ENCODE measurements around the gene CCDC138.

Gene CCDC138

GRCh38 chr2:108825736-108826135 is 39.2 kb downstream of the CCDC138 start:
- H3K27ac ChIP-seq (ENCODE audit: low read depth, low read length), result no peak overlapping the region
- no peaks in the 10 kb centered on the region for H3K9me3 ChIP-seq (ENCODE audit: control insufficient read depth, insufficient read depth, low read depth, low read length)
- H3K4me1 ChIP-seq (ENCODE audit: control insufficient read depth, insufficient read depth, low read length), result no peaks in the 10 kb centered on the region
- H3K4me3 ChIP-seq (ENCODE audit: low read depth, low read length), result no peak overlapping the region
- no peak overlapping the region for H3K9ac ChIP-seq (ENCODE audit: low read length)
- no peaks in the 10 kb centered on the region for H3K27me3 ChIP-seq (ENCODE audit: control insufficient read depth, insufficient read depth, low read length)
- peaks cover 12% of the 10 kb centered on the region for H3K36me3 ChIP-seq (ENCODE audit: control insufficient read depth, insufficient read depth, low read length)

- Histone ChIP-seq H3K9ac (ENCODE audit: low read length) (no peak overlapping the region), H3K9me3 (ENCODE audit: control insufficient read depth, insufficient read depth, low read depth, low read length) (no peaks in the 10 kb centered on the region), H3K4me1 (ENCODE audit: control insufficient read depth, insufficient read depth, low read length) (peaks cover 9% of the 10 kb centered on the region; the same call in 1 of the 2 replicates), H3K27ac (ENCODE audit: low read depth, low read length) (no peak overlapping the region), H3K36me3 (ENCODE audit: control insufficient read depth, insufficient read depth, low read length) (peaks cover 9% of the 10 kb centered on the region), H3K27me3 (ENCODE audit: control insufficient read depth, insufficient read depth, low read length) (no peaks in the 10 kb centered on the region), H3K4me3 (ENCODE audit: low read depth, low read length) (no peak overlapping the region)
Measured at GRCh38 chr2:108829578-108830310, 43.2 kb downstream of the CCDC138 start.

- Histone ChIP-seq H3K27ac (ENCODE audit: low read depth, low read length) (no peak overlapping the region), H3K9ac (ENCODE audit: low read length) (no peak overlapping the region), H3K9me3 (ENCODE audit: control insufficient read depth, insufficient read depth, low read depth, low read length) (peaks cover 11% of the 10 kb centered on the region; the same call in 1 of the 2 replicates), H3K4me3 (ENCODE audit: low read depth, low read length) (no peak overlapping the region), H3K4me1 (ENCODE audit: control insufficient read depth, insufficient read depth, low read length) (peaks cover 9% of the 10 kb centered on the region; the same call in 1 of the 2 replicates), H3K36me3 (ENCODE audit: control insufficient read depth, insufficient read depth, low read length) (peaks cover 21% of the 10 kb centered on the region), H3K27me3 (ENCODE audit: control insufficient read depth, insufficient read depth, low read length) (no peaks in the 10 kb centered on the region)
Measured at GRCh38 chr2:108833219-108833618, 46.6 kb downstream of the CCDC138 start.

GRCh38 chr2:108834620-108835019 is 48.0 kb downstream of the CCDC138 start:
- peaks cover 30% of the 10 kb centered on the region for H3K36me3 ChIP-seq (ENCODE audit: control insufficient read depth, insufficient read depth, low read length)
- peaks cover 9% of the 10 kb centered on the region; the same call in 1 of the 2 replicates for H3K4me1 ChIP-seq (ENCODE audit: control insufficient read depth, insufficient read depth, low read length)
- no peak overlapping the region for H3K27ac ChIP-seq (ENCODE audit: low read depth, low read length)
- peaks cover 11% of the 10 kb centered on the region; the same call in 1 of the 2 replicates for H3K9me3 ChIP-seq (ENCODE audit: control insufficient read depth, insufficient read depth, low read depth, low read length)
- H3K9ac ChIP-seq (ENCODE audit: low read length), result no peak overlapping the region
- no peaks in the 10 kb centered on the region for H3K27me3 ChIP-seq (ENCODE audit: control insufficient read depth, insufficient read depth, low read length)
- no peak overlapping the region for H3K4me3 ChIP-seq (ENCODE audit: low read depth, low read length)

GRCh38 chr2:108835040-108835439 is 48.5 kb downstream of the CCDC138 start:
- Histone ChIP-seq H3K9me3 (ENCODE audit: control insufficient read depth, insufficient read depth, low read depth, low read length) (peaks cover 11% of the 10 kb centered on the region; the same call in 1 of the 2 replicates), H3K4me3 (ENCODE audit: low read depth, low read length) (no peak overlapping the region), H3K36me3 (ENCODE audit: control insufficient read depth, insufficient read depth, low read length) (peaks cover 33% of the 10 kb centered on the region)

GRCh38 chr2:108837198-108837597 is 50.6 kb downstream of the CCDC138 start:
- peaks cover 46% of the 10 kb centered on the region for H3K36me3 ChIP-seq (ENCODE audit: control insufficient read depth, insufficient read depth, low read length)

More at GRCh38 chr2:108835040-108835439, 48.5 kb downstream of the CCDC138 start:
- Histone ChIP-seq H3K9ac (ENCODE audit: low read length) (no peak overlapping the region), H3K27ac (ENCODE audit: low read depth, low read length) (no peak overlapping the region), H3K27me3 (ENCODE audit: control insufficient read depth, insufficient read depth, low read length) (no peaks in the 10 kb centered on the region), H3K4me1 (ENCODE audit: control insufficient read depth, insufficient read depth, low read length) (peaks cover 9% of the 10 kb centered on the region; the same call in 1 of the 2 replicates)

GRCh38 chr2:108841506-108841905 is 54.9 kb downstream of the CCDC138 start:
- Histone ChIP-seq H3K4me1 (ENCODE audit: control insufficient read depth, insufficient read depth, low read length) (no peaks in the 10 kb centered on the region), H3K9ac (ENCODE audit: low read length) (no peak overlapping the region), H3K4me3 (ENCODE audit: low read depth, low read length) (no peak overlapping the region), H3K36me3 (ENCODE audit: control insufficient read depth, insufficient read depth, low read length) (peaks cover 40% of the 10 kb centered on the region), H3K9me3 (ENCODE audit: control insufficient read depth, insufficient read depth, low read depth, low read length) (peaks cover 11% of the 10 kb centered on the region), H3K27ac (ENCODE audit: low read depth, low read length) (no peak overlapping the region), H3K27me3 (ENCODE audit: control insufficient read depth, insufficient read depth, low read length) (no peaks in the 10 kb centered on the region)

More at GRCh38 chr2:108837198-108837597, 50.6 kb downstream of the CCDC138 start:
- Histone ChIP-seq H3K9ac (ENCODE audit: low read length) (no peak overlapping the region), H3K4me3 (ENCODE audit: low read depth, low read length) (no peak overlapping the region), H3K4me1 (ENCODE audit: control insufficient read depth, insufficient read depth, low read length) (peaks cover 9% of the 10 kb centered on the region; the same call in 1 of the 2 replicates), H3K27me3 (ENCODE audit: control insufficient read depth, insufficient read depth, low read length) (no peaks in the 10 kb centered on the region), H3K27ac (ENCODE audit: low read depth, low read length) (no peak overlapping the region), H3K9me3 (ENCODE audit: control insufficient read depth, insufficient read depth, low read depth, low read length) (peaks cover 16% of the 10 kb centered on the region)

- H3K27ac ChIP-seq (ENCODE audit: low read depth, low read length), result no peak overlapping the region
- H3K36me3 ChIP-seq (ENCODE audit: control insufficient read depth, insufficient read depth, low read length), result peaks cover 28% of the 10 kb centered on the region
- no peak overlapping the region for H3K4me3 ChIP-seq (ENCODE audit: low read depth, low read length)
- peaks cover 2% of the 10 kb centered on the region for H3K9me3 ChIP-seq (ENCODE audit: control insufficient read depth, insufficient read depth, low read depth, low read length)
- H3K4me1 ChIP-seq (ENCODE audit: control insufficient read depth, insufficient read depth, low read length), result no peaks in the 10 kb centered on the region
- H3K9ac ChIP-seq (ENCODE audit: low read length), result no peak overlapping the region
- no peaks in the 10 kb centered on the region for H3K27me3 ChIP-seq (ENCODE audit: control insufficient read depth, insufficient read depth, low read length)
Measured at GRCh38 chr2:108845923-108846322, 59.4 kb downstream of the CCDC138 start.

- H3K9ac ChIP-seq (ENCODE audit: low read length), result no peak overlapping the region
- no peaks in the 10 kb centered on the region for H3K9me3 ChIP-seq (ENCODE audit: control insufficient read depth, insufficient read depth, low read depth, low read length)
- H3K4me1 ChIP-seq (ENCODE audit: control insufficient read depth, insufficient read depth, low read length), result no peaks in the 10 kb centered on the region
- no peak overlapping the region for H3K4me3 ChIP-seq (ENCODE audit: low read depth, low read length)
- peaks cover 32% of the 10 kb centered on the region for H3K36me3 ChIP-seq (ENCODE audit: control insufficient read depth, insufficient read depth, low read length)
- no peak overlapping the region for H3K27ac ChIP-seq (ENCODE audit: low read depth, low read length)
- no peaks in the 10 kb centered on the region for H3K27me3 ChIP-seq (ENCODE audit: control insufficient read depth, insufficient read depth, low read length)
Measured at GRCh38 chr2:108847000-108847399, 60.4 kb downstream of the CCDC138 start.

GRCh38 chr2:108852375-108852774 is 65.8 kb downstream of the CCDC138 start:
- H3K36me3 ChIP-seq (ENCODE audit: control insufficient read depth, insufficient read depth, low read length), result peaks cover 40% of the 10 kb centered on the region
- no peaks in the 10 kb centered on the region for H3K27me3 ChIP-seq (ENCODE audit: control insufficient read depth, insufficient read depth, low read length)
- no peaks in the 10 kb centered on the region for H3K4me1 ChIP-seq (ENCODE audit: control insufficient read depth, insufficient read depth, low read length)
- no peak overlapping the region for H3K9ac ChIP-seq (ENCODE audit: low read length)
- H3K27ac ChIP-seq (ENCODE audit: low read depth, low read length), result no peak overlapping the region
- no peak overlapping the region for H3K4me3 ChIP-seq (ENCODE audit: low read depth, low read length)
- H3K9me3 ChIP-seq (ENCODE audit: control insufficient read depth, insufficient read depth, low read depth, low read length), result no peaks in the 10 kb centered on the region

GRCh38 chr2:108853421-108853820 is 66.8 kb downstream of the CCDC138 start:
- no peak overlapping the region for H3K9ac ChIP-seq (ENCODE audit: low read length)
- H3K36me3 ChIP-seq (ENCODE audit: control insufficient read depth, insufficient read depth, low read length), result peaks cover 44% of the 10 kb centered on the region
- no peaks in the 10 kb centered on the region for H3K4me1 ChIP-seq (ENCODE audit: control insufficient read depth, insufficient read depth, low read length)
- H3K9me3 ChIP-seq (ENCODE audit: control insufficient read depth, insufficient read depth, low read depth, low read length), result no peaks in the 10 kb centered on the region
- H3K27me3 ChIP-seq (ENCODE audit: control insufficient read depth, insufficient read depth, low read length), result no peaks in the 10 kb centered on the region
- H3K27ac ChIP-seq (ENCODE audit: low read depth, low read length), result no peak overlapping the region
- H3K4me3 ChIP-seq (ENCODE audit: low read depth, low read length), result no peak overlapping the region

All from HUES6 (cell line).